HG03097 (cell line): Measurements from ENCODE around the gene RBBP8NL.
"Not testable (repeated sequence)": the region's sequence is repeated elsewhere in the genome, so short reads cannot be mapped to it uniquely, and the experiment has no call there.

Experiments
- ATAC-seq: cut with Tn5 transposase; IDR thresholded peaks from one replicate; pipeline ENCODE4 v1.9.1; 2021; ENCODE audit not compliant: unreplicated experiment, low FRiP score

The RBBP8NL gene

GRCh38 chr20:62446481-62446880, 19.1 kb upstream of the RBBP8NL start:
- no peak for ATAC-seq

GRCh38 chr20:62445553-62446340, 18.4 kb upstream of the RBBP8NL start:
- no peak for ATAC-seq

- ATAC-seq = no peak
These were observed 16.9 kb upstream of the RBBP8NL start for GRCh38 chr20:62444286-62444685.

- no peak for ATAC-seq
These were observed 14.7 kb upstream of the RBBP8NL start for GRCh38 chr20:62441987-62442539.

GRCh38 chr20:62439218-62439617, 11.9 kb upstream of the RBBP8NL start:
- ATAC-seq = no peak

- ATAC-seq = no peak
These were observed 10.6 kb upstream of the RBBP8NL start for GRCh38 chr20:62437927-62438326.

GRCh38 chr20:62437496-62437895, 10.2 kb upstream of the RBBP8NL start:
- ATAC-seq = no peak

GRCh38 chr20:62436692-62437091, 9.4 kb upstream of the RBBP8NL start:
- ATAC-seq = no peak

GRCh38 chr20:62433658-62434497, 6.5 kb upstream of the RBBP8NL start:
- no peak for ATAC-seq

- ATAC-seq = no peak
These were observed 3.6 kb upstream of the RBBP8NL start for GRCh38 chr20:62430866-62431447.

GRCh38 chr20:62430311-62430853, 3.0 kb upstream of the RBBP8NL start:
- no peak for ATAC-seq

GRCh38 chr20:62429455-62430310, 2.3 kb upstream of the RBBP8NL start:
- ATAC-seq = no peak

GRCh38 chr20:62428396-62429295, 1.3 kb upstream of the RBBP8NL start:
- no peak for ATAC-seq

- no peak for ATAC-seq
These were observed 648 bp upstream of the RBBP8NL start for GRCh38 chr20:62428002-62428372.

- no peak for ATAC-seq
These were observed 624 bp downstream of the RBBP8NL start for GRCh38 chr20:62426699-62427131.

- not testable (repeated sequence) for ATAC-seq
These were observed 1.3 kb downstream of the RBBP8NL start for GRCh38 chr20:62426059-62426348.

- no peak for ATAC-seq
These were observed 1.9 kb downstream of the RBBP8NL start for GRCh38 chr20:62425281-62426058.
